Kidney (tissue), 14 donors: ENCODE measurements around the gene KITLG. TPM values are rescaled to one million over a fixed set of nuclear protein-coding genes. Genes with fewer than 3 reads are reported as not detected.

Experiments used
- DNase-seq, 5 donors: peaks; one replicate each; pipeline ENCODE4 v3.0.0-alpha.2; 2013 to 2020
- FAIRE-seq: peaks from 2 replicates; lab custom pipeline; 2012; peaks lifted over from hg19 to GRCh38; lab: Jason Lieb, UNC
- H3K27ac ChIP-seq, 2 donors: one replicate each; pipeline ENCODE4 v1.7.0; 2013; ENCODE audit warnings: low read depth in 2 of 2, low read length in 2 of 2, inconsistent platforms in 1 of 2
- H3K27me3 ChIP-seq: one replicate; pipeline ENCODE4 v1.7.1; 2013; ENCODE audit warnings: low read length, inconsistent platforms; ENCODE audit not compliant: control insufficient read depth, insufficient read depth
- H3K36me3 ChIP-seq, 3 donors: one replicate each; pipeline versions ENCODE4 v1.7.0 to v1.7.1; 2013; ENCODE audit warnings: low read length in 3 of 3, control low read depth in 1 of 3, inconsistent platforms in 1 of 3; ENCODE audit not compliant: insufficient read depth in 3 of 3, control insufficient read depth in 2 of 3
- H3K4me1 ChIP-seq, 3 donors: one replicate each; pipeline versions ENCODE4 v1.7.0 to v1.7.1; 2013; ENCODE audit warnings: low read length in 3 of 3, inconsistent platforms in 1 of 3, low read depth in 1 of 3; ENCODE audit not compliant: control insufficient read depth in 2 of 3, insufficient read depth in 2 of 3
- H3K4me3 ChIP-seq, 3 donors: one replicate each; pipeline versions ENCODE4 v1.7.0 to v1.8.1; 2013; ENCODE audit warnings: low read length in 3 of 3, control low read depth in 1 of 3, inconsistent platforms in 1 of 3
- H3K9ac ChIP-seq, 3 donors: one replicate each; pipeline versions ENCODE4 v1.7.0 to v1.7.1; 2013; ENCODE audit warnings: low read length in 3 of 3, control low read depth in 1 of 3, inconsistent platforms in 1 of 3
- H3K9me3 ChIP-seq, 3 donors: one replicate each; pipeline versions ENCODE4 v1.7.0 to v1.7.1; 2013; ENCODE audit warnings: low read length in 3 of 3, control low read depth in 1 of 3, inconsistent platforms in 1 of 3; ENCODE audit not compliant: control insufficient read depth in 2 of 3, insufficient read depth in 1 of 3
- intact Hi-C: fragments of 100-400 bp; cut with DNase I; formaldehyde crosslinking; loops from one replicate; pipeline ENCODE4 v1.11.1; 2022
- polyA plus RNA-seq: library from polyadenylated mRNA; stranded (reverse); fragments of 350-450 nt; fragmentation: Illumina TruSeq; extraction: RNeasy Lipid Tissue Mini Kit (QIAGEN cat#74804); gene quantifications from one replicate; pipeline ENCODE4 v1.2.3, GENCODE V29; 2014; ENCODE audit warnings: low read depth, low replicate concordance; ENCODE audit not compliant: insufficient read depth
- total RNA-seq: library from RNA; stranded (reverse); fragmentation: NEBNext Ultra II Directional; extraction: Animal tissue kit (Norgen Biotek cat#: 25700); gene quantifications from one replicate; pipeline ENCODE4 v1.2.1, GENCODE V29; 2021
- TF ChIP-seq, protein P1 (sequence below): IDR thresholded peaks from 3 replicates; pipeline ENCODE4 v1.5.1; 2012; ENCODE audit warnings: mild to moderate bottlenecking, moderate library complexity, borderline replicate concordance; ENCODE audit not compliant: insufficient read depth; ENCODE audit errors: extremely low read depth
- donor health status: control.
- donor health status: control.
- donor health status: control.
- donor health status: control.
- donor health status: control.
- donor health status: DM: yes; HTN: yes; CAD: no.
- donor health status: Normal renal cell carcinoma (clear cell type).

The KITLG gene
- total and polyA plus RNA-seq, 2 donors from 2014 or later, result 17.6 to 125 TPM

DNA sequence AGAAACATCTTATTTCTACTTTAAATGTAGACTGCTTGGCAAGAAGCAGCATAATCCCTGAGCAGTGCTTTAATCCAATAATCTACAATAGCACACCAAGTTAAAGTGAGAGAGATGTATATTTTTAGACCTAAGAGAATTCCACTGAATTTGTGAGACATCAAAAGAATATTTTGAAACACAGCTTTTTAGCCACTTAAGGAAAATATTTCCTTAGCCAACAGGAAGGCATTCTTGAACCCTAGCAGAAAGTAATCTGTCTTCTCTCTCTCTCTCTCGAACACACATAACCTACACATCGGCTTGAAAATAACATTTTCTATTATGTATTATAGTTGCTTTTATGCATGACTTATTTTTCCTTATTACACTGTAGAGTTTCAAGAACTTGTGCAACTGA is 34.0 kb downstream of the KITLG start:
- FAIRE-seq, result no peak

DNA sequence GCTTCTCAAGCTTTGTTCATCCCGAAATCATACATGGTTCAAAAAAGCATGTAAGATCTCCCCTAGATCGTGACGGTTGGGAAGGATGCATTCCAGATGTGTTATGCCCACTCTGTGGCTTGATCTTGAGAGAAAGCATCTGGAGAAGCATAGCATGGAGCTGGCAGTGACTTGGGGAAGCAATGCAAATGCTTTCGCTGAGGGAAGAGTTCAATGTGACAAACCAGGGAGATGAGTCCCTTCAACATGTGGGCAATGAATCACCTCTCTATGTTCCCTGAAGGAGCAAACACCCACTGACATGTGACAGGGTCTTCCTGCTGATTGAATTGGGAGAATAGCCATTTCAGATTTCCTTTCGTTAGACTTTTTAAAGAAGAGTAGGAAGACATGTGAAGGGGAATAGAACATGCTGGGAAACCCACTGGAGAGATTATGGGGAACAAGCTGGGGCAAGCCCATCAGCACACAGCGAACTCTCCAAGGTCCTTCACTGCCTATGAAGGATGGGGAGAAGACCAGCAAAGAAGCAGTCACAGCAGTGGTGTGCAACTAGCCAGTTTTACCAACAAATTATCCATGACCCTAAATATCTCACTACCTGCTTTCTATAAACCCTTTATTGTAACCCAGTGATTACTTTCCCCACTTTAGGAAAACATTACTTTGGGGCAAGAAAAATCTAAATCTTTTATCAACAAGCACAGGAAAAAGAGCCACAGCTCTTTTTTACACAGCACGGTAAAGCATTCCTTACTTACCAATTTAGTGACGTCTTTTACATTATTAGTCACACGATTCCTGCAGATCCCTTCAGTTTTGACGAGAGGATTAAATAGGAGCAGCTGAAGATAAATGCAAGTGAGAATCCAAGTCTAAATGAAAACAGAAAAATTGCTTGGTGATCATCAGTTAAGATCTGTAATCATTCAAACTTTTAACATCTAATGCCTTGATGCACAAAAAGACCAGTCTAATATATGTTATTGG is 35.0 kb downstream of the KITLG start:
- H3K4me1 ChIP-seq, result no peaks in the 10 kb centered on the region
- H3K27ac ChIP-seq, result no peak overlapping the region
- TF ChIP-seq, protein P1, sequence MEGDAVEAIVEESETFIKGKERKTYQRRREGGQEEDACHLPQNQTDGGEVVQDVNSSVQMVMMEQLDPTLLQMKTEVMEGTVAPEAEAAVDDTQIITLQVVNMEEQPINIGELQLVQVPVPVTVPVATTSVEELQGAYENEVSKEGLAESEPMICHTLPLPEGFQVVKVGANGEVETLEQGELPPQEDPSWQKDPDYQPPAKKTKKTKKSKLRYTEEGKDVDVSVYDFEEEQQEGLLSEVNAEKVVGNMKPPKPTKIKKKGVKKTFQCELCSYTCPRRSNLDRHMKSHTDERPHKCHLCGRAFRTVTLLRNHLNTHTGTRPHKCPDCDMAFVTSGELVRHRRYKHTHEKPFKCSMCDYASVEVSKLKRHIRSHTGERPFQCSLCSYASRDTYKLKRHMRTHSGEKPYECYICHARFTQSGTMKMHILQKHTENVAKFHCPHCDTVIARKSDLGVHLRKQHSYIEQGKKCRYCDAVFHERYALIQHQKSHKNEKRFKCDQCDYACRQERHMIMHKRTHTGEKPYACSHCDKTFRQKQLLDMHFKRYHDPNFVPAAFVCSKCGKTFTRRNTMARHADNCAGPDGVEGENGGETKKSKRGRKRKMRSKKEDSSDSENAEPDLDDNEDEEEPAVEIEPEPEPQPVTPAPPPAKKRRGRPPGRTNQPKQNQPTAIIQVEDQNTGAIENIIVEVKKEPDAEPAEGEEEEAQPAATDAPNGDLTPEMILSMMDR, result no peak
- peaks cover 0 to 2% (median 0%) of the 10 kb centered on the region in 3 donors for H3K36me3 ChIP-seq
- no peak overlapping the region for H3K4me3 ChIP-seq
- no peaks in the 10 kb centered on the region for H3K27me3 ChIP-seq
- no peak for DNase-seq
- no peak overlapping the region for H3K9ac ChIP-seq
- intact Hi-C loops, result no loop called here
- H3K9me3 ChIP-seq, result no peaks in the 10 kb centered on the region
- FAIRE-seq, result no peak

More for the DNA sequence above, 34.0 kb downstream of the KITLG start:
- Histone ChIP-seq H3K4me1 (no peaks in the 10 kb centered on the region), H3K9ac (no peak overlapping the region), H3K4me3 (no peak overlapping the region), H3K36me3 (peaks cover 0 to 2% (median 0%) of the 10 kb centered on the region in 3 donors), H3K9me3 (no peaks in the 10 kb centered on the region), H3K27me3 (no peaks in the 10 kb centered on the region), H3K27ac (no peak overlapping the region)
- intact Hi-C loops, result no loop called here
- DNase-seq, result no peak
- TF ChIP-seq, protein P1, result no peak

DNA sequence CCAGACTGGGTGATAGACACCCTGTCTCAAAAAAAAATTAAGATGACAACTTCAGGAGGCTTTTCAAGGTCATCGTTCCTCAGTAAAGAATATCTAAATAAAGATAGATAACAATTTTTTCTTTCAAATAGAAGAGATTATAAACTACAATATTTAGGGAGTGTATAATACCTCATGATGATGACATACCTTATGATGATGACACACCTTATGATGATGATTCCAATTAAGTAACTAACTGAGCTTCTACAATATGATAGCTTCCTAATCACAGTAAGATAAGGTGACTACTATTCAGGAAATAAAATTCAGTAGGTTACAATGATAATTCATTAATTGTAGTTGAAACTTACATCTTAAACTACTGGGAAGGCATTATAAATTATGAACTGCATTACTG is 40.4 kb downstream of the KITLG start:
- Histone ChIP-seq H3K9me3 (no peaks in the 10 kb centered on the region), H3K27me3 (no peaks in the 10 kb centered on the region), H3K4me1 (no peaks in the 10 kb centered on the region), H3K4me3 (no peak overlapping the region), H3K36me3 (peaks cover 0 to 2% (median 0%) of the 10 kb centered on the region in 3 donors), H3K9ac (no peak overlapping the region), H3K27ac (no peak overlapping the region)
- FAIRE-seq (no peak), DNase-seq (no peak)
- TF ChIP-seq, protein P1, result no peak
- intact Hi-C loops, result no loop called here
